Adrenal gland (tissue), 5 donors: Measurements from ENCODE around the gene RNU11.

ENCODE experiments used
- CTCF ChIP-seq, 6 experiments: fragments of 450-650 bp in 4 of 6; fragments of 200-600 bp in 2 of 6; sonication (generic) in 1 of 6; IDR thresholded peaks; 1 replicate in 5 of 6; 2 replicates in 1 of 6; pipeline versions ENCODE4 v1.5.1 to v1.8.0; 2016 to 2021; ENCODE audit warnings: antibody characterized with exemption in 6 of 6, mild to moderate bottlenecking in 2 of 6, moderate library complexity in 1 of 6
- POLR2A ChIP-seq, 2 donors: fragments of 450-650 bp; IDR thresholded peaks; one replicate each; pipeline ENCODE4 v1.6.1; 2017; ENCODE audit warnings: antibody characterized with exemption in 2 of 2, mild to moderate bottlenecking in 2 of 2, moderate library complexity in 1 of 2
- donor health status: DM: no; HTN: no; CAD: no.

GRCh38 chr1:28602536-28603439 is 45.6 kb upstream of the RNU11 start:
- peak; percentile 21 to 84 (median 72) for TF ChIP-seq CTCF (IDR thresholded peaks at IDR 0.05)
- TF ChIP-seq POLR2A (IDR thresholded peaks at IDR 0.05) = no peak
